ENCODE measurements around the gene VWA5B2.

The VWA5B2 gene

GRCh38 chr3:184229394-184230080, at the start of gene VWA5B2 (continued):
- TF ChIP-seq ZBTB10 (tag by site-specific recombination; IDR thresholded peaks at IDR 0.05) (peak; percentile 47; the same call in 1 of the 2 replicates), ZNF670 (tag by site-specific recombination; IDR thresholded peaks at IDR 0.05; ENCODE audit: low read depth) (no peak), ZBTB8A (tag by site-specific recombination; IDR thresholded peaks at IDR 0.05) (peak; percentile 62), ZNF274 (IDR thresholded peaks at IDR 0.05; ENCODE audit: low read length) (no peak), ZNF274 (tag by site-specific recombination; IDR thresholded peaks at IDR 0.05; ENCODE audit: borderline replicate concordance) (no peak), SP2 (tag by site-specific recombination; IDR thresholded peaks at IDR 0.05) (peak; percentile 45), ZNF654 (tag by site-specific recombination; IDR thresholded peaks at IDR 0.05; ENCODE audit: low read depth) (no peak), PBX3 (CRISPR knock-in tag; IDR thresholded peaks at IDR 0.05) (0 out of 2 replicates have a peak, but pooled peaks have one; percentile 34), ZFP41 (tag by site-specific recombination; IDR thresholded peaks at IDR 0.05; ENCODE audit: borderline replicate concordance) (no peak), ZNF221 (tag by site-specific recombination; IDR thresholded peaks at IDR 0.05; ENCODE audit: borderline replicate concordance) (no peak), OSR2 (tag by site-specific recombination; IDR thresholded peaks at IDR 0.05) (no peak), BCL11A (tag by site-specific recombination; IDR thresholded peaks at IDR 0.05; ENCODE audit: low read depth) (no peak), ZNF692 (tag by site-specific recombination; IDR thresholded peaks at IDR 0.05) (0 out of 2 replicates have a peak, but pooled peaks have one; percentile 42), ZNF148 (tag by site-specific recombination; IDR thresholded peaks at IDR 0.05; ENCODE audit: borderline replicate concordance) (no peak), MZF1 (tag by site-specific recombination; IDR thresholded peaks at IDR 0.05; ENCODE audit: borderline replicate concordance) (no peak), ZSCAN16 (tag by site-specific recombination; IDR thresholded peaks at IDR 0.05) (no peak), ZNF155 (tag by site-specific recombination; IDR thresholded peaks at IDR 0.05) (no peak), ZNF701 (tag by site-specific recombination; IDR thresholded peaks at IDR 0.05) (no peak), PRDM1 (tag by site-specific recombination; IDR thresholded peaks at IDR 0.05) (no peak), ZNF10 (tag by site-specific recombination; IDR thresholded peaks at IDR 0.05) (0 out of 2 replicates have a peak, but pooled peaks have one; percentile 26), ZBTB17 (tag by site-specific recombination; IDR thresholded peaks at IDR 0.05) (0 out of 2 replicates have a peak, but pooled peaks have one; percentile 19), TSHZ1 (tag by site-specific recombination; IDR thresholded peaks at IDR 0.05; ENCODE audit: borderline replicate concordance) (no peak; the same call in 1 of the 2 replicates), ZNF514 (tag by site-specific recombination; IDR thresholded peaks at IDR 0.05) (no peak), ZFP37 (tag by site-specific recombination; IDR thresholded peaks at IDR 0.05) (peak; percentile 48; the same call in 1 of the 2 replicates), GLIS2 (tag by site-specific recombination; IDR thresholded peaks at IDR 0.05) (peak; percentile 90), ZNF777 (tag by site-specific recombination; IDR thresholded peaks at IDR 0.05; ENCODE audit: borderline replicate concordance) (peak; percentile 64; the same call in 1 of the 2 replicates), ZNF488 (tag by site-specific recombination; IDR thresholded peaks at IDR 0.05) (no peak), GLI4 (tag by site-specific recombination; IDR thresholded peaks at IDR 0.05) (no peak)

Measured in HEK293 (cell line).